OCI-LY3 (cell line): ENCODE results near the gene CFAP99.

ENCODE experiments used
- H2AFZ ChIP-seq: fragments of 200-600, 300-600 bp; shearing (Covaris generic); 2 replicates; pipeline ENCODE4 v1.6.0; 2014; ENCODE audit warnings: antibody characterized with exemption, low read depth, low read length
- H3K27ac ChIP-seq: fragments of 200-600, 300-600 bp; sonication (generic); 2 replicates; pipeline ENCODE4 v1.5.1; 2014; ENCODE audit warnings: mild to moderate bottlenecking, low read length, moderate library complexity, mixed read lengths
- H3K27me3 ChIP-seq: fragments of 200-600, 300-600 bp; sonication (generic); 2 replicates; pipeline ENCODE4 v1.6.1; 2014; ENCODE audit warnings: low read depth, low read length, mixed read lengths
- H3K36me3 ChIP-seq: fragments of 200-600, 300-600 bp; sonication (generic); replicated peaks from 2 replicates; pipeline ENCODE3; 2014; ENCODE audit warnings: low read depth, low read length, mixed read lengths
- H3K4me1 ChIP-seq: fragments of 300-600, 200-600 bp; sonication (generic); 2 replicates; pipeline ENCODE4 v1.6.1; 2014; ENCODE audit warnings: low read length, mixed read lengths
- H3K4me2 ChIP-seq: fragments of 200-600, 300-600 bp; sonication (generic); 2 replicates; pipeline ENCODE4 v1.6.1; 2014; ENCODE audit warnings: low read length, mixed read lengths
- H3K4me3 ChIP-seq: fragments of 300-600, 200-600 bp; sonication (generic); 2 replicates; pipeline ENCODE4 v1.5.1; 2014; ENCODE audit warnings: antibody characterized with exemption, mild to moderate bottlenecking, low read length, moderate library complexity
- H3K79me2 ChIP-seq: fragments of 300-600, 200-600 bp; shearing (Covaris generic); 2 replicates; pipeline ENCODE4 v1.6.1; 2014; ENCODE audit warnings: mild to moderate bottlenecking, low read length, mixed read lengths
- H3K9ac ChIP-seq: fragments of 300-600, 200-600 bp; shearing (Covaris generic); 2 replicates; pipeline ENCODE4 v1.6.0; 2014; ENCODE audit warnings: mild to moderate bottlenecking, low read length, moderate library complexity
- H3K9me3 ChIP-seq: fragments of 200-600, 300-600 bp; shearing (Covaris generic); 2 replicates; pipeline ENCODE4 v1.6.1; 2014; ENCODE audit warnings: low read length, mixed read lengths; ENCODE audit not compliant: insufficient read depth
- H4K20me1 ChIP-seq: fragments of 200-600, 300-600 bp; sonication (generic); 2 replicates; pipeline ENCODE4 v1.6.1; 2016; ENCODE audit warnings: low read length, mixed read lengths; ENCODE audit not compliant: insufficient read depth
- CTCF ChIP-seq: fragments of 200-600, 300-600 bp; sonication (generic); IDR thresholded peaks from 2 replicates; pipeline ENCODE4 v1.5.1; 2014; ENCODE audit warnings: antibody characterized with exemption, low read length, low read depth
- EZH2phosphoT487 ChIP-seq: fragments of 200-600 bp; shearing (Covaris generic); IDR thresholded peaks from 2 replicates; pipeline ENCODE4 v1.6.1; 2018; ENCODE audit warnings: antibody characterized with exemption, mixed run types, low read depth

CFAP99 gene

GRCh38 chr4:2458546-2459491 is 40.1 kb downstream of the CFAP99 start:
- no peaks in the 10 kb centered on the region for H3K36me3 ChIP-seq
- H4K20me1 ChIP-seq, result no peaks in the 10 kb centered on the region
- no peaks in the 10 kb centered on the region for H3K9me3 ChIP-seq
- H3K4me2 ChIP-seq, result no peak overlapping the region
- H3K79me2 ChIP-seq, result no peaks in the 10 kb centered on the region
- H3K27me3 ChIP-seq, result no peaks in the 10 kb centered on the region
- no peak overlapping the region for H3K4me3 ChIP-seq
- H2AFZ ChIP-seq, result no peak overlapping the region
- TF ChIP-seq CTCF, result no peak
- no peak for TF ChIP-seq EZH2phosphoT487
- no peaks in the 10 kb centered on the region; the same call in 1 of the 2 replicates for H3K4me1 ChIP-seq
- H3K9ac ChIP-seq, result no peak overlapping the region
- no peak overlapping the region for H3K27ac ChIP-seq

GRCh38 chr4:2459589-2460349 is 41.0 kb downstream of the CFAP99 start:
- Histone ChIP-seq H3K9me3 (no peaks in the 10 kb centered on the region), H3K36me3 (no peaks in the 10 kb centered on the region), H3K79me2 (no peaks in the 10 kb centered on the region), H3K9ac (no peak overlapping the region), H3K27me3 (no peaks in the 10 kb centered on the region), H4K20me1 (no peaks in the 10 kb centered on the region), H3K4me1 (no peaks in the 10 kb centered on the region; the same call in 1 of the 2 replicates), H2AFZ (no peak overlapping the region), H3K4me3 (no peak overlapping the region), H3K4me2 (no peak overlapping the region), H3K27ac (no peak overlapping the region)
- TF ChIP-seq CTCF (no peak), EZH2phosphoT487 (no peak)

- H3K9ac ChIP-seq, result no peak overlapping the region
- H3K4me1 ChIP-seq, result no peaks in the 10 kb centered on the region; the same call in 1 of the 2 replicates
- H3K27ac ChIP-seq, result no peak overlapping the region
- H2AFZ ChIP-seq, result no peak overlapping the region
- H3K27me3 ChIP-seq, result no peaks in the 10 kb centered on the region
- no peaks in the 10 kb centered on the region for H3K36me3 ChIP-seq
- H3K4me3 ChIP-seq, result no peak overlapping the region
- 0 out of 2 replicates have a peak overlapping the region, but pooled peaks have one; percentile 94 for H3K4me2 ChIP-seq
- H3K9me3 ChIP-seq, result no peaks in the 10 kb centered on the region
- no peaks in the 10 kb centered on the region for H3K79me2 ChIP-seq
- no peak for TF ChIP-seq EZH2phosphoT487
- TF ChIP-seq CTCF, result no peak
- no peaks in the 10 kb centered on the region for H4K20me1 ChIP-seq
Measured at GRCh38 chr4:2461246-2461960, 42.6 kb downstream of the CFAP99 start.
